SK-N-SH (cell line): ENCODE data around the gene ACTL7A. TPM values are rescaled to one million over a fixed set of nuclear protein-coding genes. Genes with fewer than 3 reads are reported as not detected.

Experiments used
- CTCF ChIA-PET: fragments of 300-600, 350-600 bp; formaldehyde crosslinking; extraction: SDS; loops from one replicate; lab custom pipeline; 2021; lab: Yijun Ruan, JAX
- POLR2A ChIA-PET: fragments of 350-600 bp; sonication (Branson Sonifier 250); formaldehyde crosslinking; extraction: SDS; loops from one replicate; lab custom pipeline; 2020; ENCODE audit warnings: antibody characterized with exemption, inconsistent platforms; lab: Yijun Ruan, JAX
- DNase-seq: peaks from one replicate; pipeline ENCODE4 v3.0.0; 2012
- H2AFZ ChIP-seq: fragments of 200-600 bp; sonication (generic); 2 replicates; pipeline ENCODE4 v1.8.1; 2016; ENCODE audit warnings: antibody characterized with exemption, mild to moderate bottlenecking, low read depth
- H3F3A ChIP-seq: fragments of 200-600 bp; sonication (generic); replicated peaks from 2 replicates; pipeline ENCODE3; 2016; ENCODE audit warnings: antibody characterized with exemption, mild to moderate bottlenecking; ENCODE audit not compliant: insufficient read depth
- H3K27ac ChIP-seq, 2 experiments: fragments of 200-500 bp in 1 of 2; fragments of 200-600 bp in 1 of 2; sonication (Bioruptor generic) in 1 of 2; sonication (generic), shearing (Covaris generic) in 1 of 2; 2 replicates each; pipeline versions ENCODE4 v1.5.1 to v1.6.1; 2014 to 2016; ENCODE audit warnings: low read depth in 2 of 2, inconsistent platforms in 1 of 2, low read length in 1 of 2, mild to moderate bottlenecking in 1 of 2, mixed read lengths in 1 of 2
- H3K27me3 ChIP-seq: fragments of 200-600 bp; sonication (generic), shearing (Covaris generic); 2 replicates; pipeline ENCODE4 v1.6.1; 2016; ENCODE audit warnings: mixed run types; ENCODE audit not compliant: insufficient read depth
- H3K36me3 ChIP-seq, 2 experiments: fragments of 200-500 bp in 1 of 2; fragments of 200-600 bp in 1 of 2; sonication (Bioruptor generic) in 1 of 2; sonication (generic) in 1 of 2; replicated peaks in 1 of 2; 2 replicates each; pipeline versions ENCODE3 to v1.5.1; 2014 to 2016; ENCODE audit warnings: low read length in 1 of 2, mild to moderate bottlenecking in 1 of 2; ENCODE audit not compliant: insufficient read depth in 2 of 2, control insufficient read depth in 1 of 2
- H3K4me1 ChIP-seq, 2 experiments: fragments of 200-500 bp in 1 of 2; fragments of 200-600 bp in 1 of 2; sonication (Bioruptor generic) in 1 of 2; sonication (generic), shearing (Covaris generic) in 1 of 2; 2 replicates each; pipeline versions ENCODE4 v1.5.1 to v1.6.1; 2014 to 2016; ENCODE audit warnings: low read depth in 1 of 2, low read length in 1 of 2, mixed run types in 1 of 2; ENCODE audit not compliant: insufficient read depth in 2 of 2, control insufficient read depth in 1 of 2
- H3K4me2 ChIP-seq: fragments of 200-600 bp; sonication (generic), shearing (Covaris generic); 2 replicates; pipeline ENCODE4 v1.6.1; 2017; ENCODE audit warnings: mixed run types
- H3K4me3 ChIP-seq, 2 experiments: fragments of 200-500 bp in 1 of 2; fragments of 200-600 bp in 1 of 2; sonication (Bioruptor generic) in 1 of 2; sonication (generic), shearing (Covaris generic) in 1 of 2; 2 replicates each; pipeline versions ENCODE4 v1.5.1 to v1.8.1; 2014 to 2016; ENCODE audit warnings: low read depth in 2 of 2, inconsistent platforms in 1 of 2, low read length in 1 of 2, mild to moderate bottlenecking in 1 of 2, mixed read lengths in 1 of 2, moderate library complexity in 1 of 2
- H3K79me2 ChIP-seq: fragments of 200-600 bp; sonication (generic); 2 replicates; pipeline ENCODE4 v1.8.1; 2017; ENCODE audit warnings: mild to moderate bottlenecking; ENCODE audit not compliant: insufficient read depth
- H3K9ac ChIP-seq: fragments of 200-600 bp; sonication (generic); 2 replicates; pipeline ENCODE4 v1.6.1; 2017; ENCODE audit warnings: mixed run types
- H3K9me2 ChIP-seq: fragments of 200-600 bp; sonication (generic); 2 replicates; pipeline ENCODE4 v1.6.1; 2017; ENCODE audit warnings: mixed run types
- H3K9me3 ChIP-seq: fragments of 200-600 bp; sonication (generic); 2 replicates; pipeline ENCODE4 v1.6.1; 2017; ENCODE audit warnings: mixed run types, mild to moderate bottlenecking, moderate library complexity
- H4K20me1 ChIP-seq: fragments of 200-600 bp; sonication (generic); 2 replicates; pipeline ENCODE4 v1.6.1; 2017; ENCODE audit warnings: mild to moderate bottlenecking, mixed run types; ENCODE audit not compliant: insufficient read depth
- EP300 ChIP-seq, 2 experiments: IDR thresholded peaks; 2 replicates each; pipeline versions ENCODE4 v1.4.0 to v1.6.1; 2012; ENCODE audit warnings: borderline replicate concordance in 1 of 2, low read depth in 1 of 2, low read length in 1 of 2
- EZH2phosphoT487 ChIP-seq: fragments of 200-600 bp; sonication (generic); IDR thresholded peaks from 2 replicates; pipeline ENCODE4 v1.6.1; 2017; ENCODE audit warnings: low read depth, mixed run types, mild to moderate bottlenecking, antibody characterized with exemption, moderate library complexity, borderline replicate concordance
- GATA2 ChIP-seq: sonication (generic); formaldehyde crosslinking; IDR thresholded peaks from 2 replicates; pipeline ENCODE4 v1.5.0; 2020; ENCODE audit warnings: mild to moderate bottlenecking, missing genetic modification reagents
- MEF2A ChIP-seq: IDR thresholded peaks from 2 replicates; pipeline ENCODE4 v1.4.0; 2012; ENCODE audit warnings: low read depth, borderline replicate concordance
- NRF1 ChIP-seq: IDR thresholded peaks from 2 replicates; pipeline ENCODE4 v1.6.1; 2012; ENCODE audit warnings: low read depth, mild to moderate bottlenecking, low read length
- POLR2AphosphoS5 ChIP-seq: IDR thresholded peaks from 2 replicates; pipeline ENCODE4 v1.6.1; 2012; ENCODE audit warnings: low read depth, low read length
- RAD21 ChIP-seq: IDR thresholded peaks from 2 replicates; pipeline ENCODE4 v1.6.1; 2012; ENCODE audit warnings: mild to moderate bottlenecking, low read length
- RCOR1 ChIP-seq: fragments of 150-350 bp; IDR thresholded peaks from 2 replicates; pipeline ENCODE4 v1.6.1; 2017; ENCODE audit warnings: antibody characterized with exemption, low read length
- REST ChIP-seq: IDR thresholded peaks from 2 replicates; pipeline ENCODE4 v1.6.1; 2012; ENCODE audit warnings: mild to moderate bottlenecking, low read depth, low read length, moderate library complexity
- RFX5 ChIP-seq: IDR thresholded peaks from 2 replicates; pipeline ENCODE4 v1.6.1; 2012; ENCODE audit warnings: mild to moderate bottlenecking, improper control_type of control experiment, low read length
- SIN3A ChIP-seq: IDR thresholded peaks from 2 replicates; pipeline ENCODE4 v1.6.1; 2012; ENCODE audit warnings: low read depth, mild to moderate bottlenecking, low read length, moderate library complexity, borderline replicate concordance
- TEAD4 ChIP-seq: IDR thresholded peaks from 2 replicates; pipeline ENCODE4 v1.4.0; 2012; ENCODE audit warnings: mild to moderate bottlenecking, borderline replicate concordance; ENCODE audit not compliant: insufficient read depth
- WGBS: methylation state at CpG from one replicate; pipeline ENCODE4 v1.1.6; 2017; ENCODE audit warnings: low lambda C conversion rate; 5-methylcytosine and 5-hydroxymethylcytosine counted together
- polyA plus RNA-seq, 3 experiments: library from polyadenylated mRNA; depleted of rRNA; stranded (reverse); fragments of >200 nt; gene quantifications; 2 replicates each; pipeline ENCODE4 v1.2.3, GENCODE V29; 2012
- TF ChIP-seq, protein P1 (sequence below): fragments of 150-350 bp; IDR thresholded peaks from 2 replicates; pipeline ENCODE4 v1.6.1; 2017; ENCODE audit warnings: antibody characterized with exemption, low read length, low read depth, borderline replicate concordance
- TF ChIP-seq, protein P2 (sequence below): IDR thresholded peaks from 2 replicates; pipeline ENCODE4; 2012
- TF ChIP-seq, protein P3 (sequence below): IDR thresholded peaks from 2 replicates; pipeline ENCODE4 v1.4.0; 2012; ENCODE audit warnings: low read depth
- TF ChIP-seq, protein P4 (sequence below): fragments of 150-350 bp; IDR thresholded peaks from 2 replicates; pipeline ENCODE4 v1.6.1; 2016; ENCODE audit warnings: mild to moderate bottlenecking, low read depth, low read length
- TF ChIP-seq, protein P5 (sequence below): fragments of 200-600 bp; sonication (generic); IDR thresholded peaks from 2 replicates; pipeline ENCODE4 v1.6.1; 2017; ENCODE audit warnings: antibody characterized with exemption, mild to moderate bottlenecking, moderate library complexity

Gene ACTL7A
- polyA plus RNA-seq, 1 of the 3 experiments (the other 2 are of a cell fraction) = not detected

- Histone ChIP-seq H3K36me3 (peaks cover 22 to 79% of the 10 kb centered on the region in 2 experiments), H3K4me3 (no peak overlapping the region), H2AFZ (no peak overlapping the region), H3K27me3 (no peaks in the 10 kb centered on the region), H3F3A (no peaks in the 10 kb centered on the region), H4K20me1 (no peaks in the 10 kb centered on the region), H3K4me1 (no peaks in the 10 kb centered on the region), H3K27ac (no peak overlapping the region), H3K4me2 (no peak overlapping the region), H3K79me2 (no peaks in the 10 kb centered on the region), H3K9ac (no peak overlapping the region), H3K9me3 (no peaks in the 10 kb centered on the region), H3K9me2 (no peaks in the 10 kb centered on the region)
- DNase-seq = no peak
- ChIA-PET CTCF (interaction anchor here (0.7 kb wide), 1 partner anchor 610 kb away, joined by 3 read pairs; no protein-coding TSS in a partner anchor), POLR2A (no interaction called here)
- TF ChIP-seq, protein P1, sequence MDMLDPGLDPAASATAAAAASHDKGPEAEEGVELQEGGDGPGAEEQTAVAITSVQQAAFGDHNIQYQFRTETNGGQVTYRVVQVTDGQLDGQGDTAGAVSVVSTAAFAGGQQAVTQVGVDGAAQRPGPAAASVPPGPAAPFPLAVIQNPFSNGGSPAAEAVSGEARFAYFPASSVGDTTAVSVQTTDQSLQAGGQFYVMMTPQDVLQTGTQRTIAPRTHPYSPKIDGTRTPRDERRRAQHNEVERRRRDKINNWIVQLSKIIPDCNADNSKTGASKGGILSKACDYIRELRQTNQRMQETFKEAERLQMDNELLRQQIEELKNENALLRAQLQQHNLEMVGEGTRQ = no peak
Measured at GRCh38 chr9:108910402-108910801, 48.3 kb downstream of the ACTL7A start.

GRCh38 chr9:108910914-108911313 is 48.8 kb downstream of the ACTL7A start:
- H3K9me3 ChIP-seq = no peaks in the 10 kb centered on the region
- no peaks in the 10 kb centered on the region for H3F3A ChIP-seq
- no peaks in the 10 kb centered on the region for H3K4me1 ChIP-seq
- H4K20me1 ChIP-seq = no peaks in the 10 kb centered on the region
- ChIA-PET CTCF (interaction anchor here (0.7 kb wide), 1 partner anchor 609 kb away, joined by 3 read pairs; no protein-coding TSS in a partner anchor), POLR2A (no interaction called here)
- no peak overlapping the region for H3K4me3 ChIP-seq
- H3K4me2 ChIP-seq = no peak overlapping the region
- no peak overlapping the region for H3K27ac ChIP-seq
- H3K27me3 ChIP-seq = no peaks in the 10 kb centered on the region
- WGBS = 100% methylated on average over 2 of the region's 2 CpGs
- no peaks in the 10 kb centered on the region for H3K9me2 ChIP-seq
- DNase-seq = no peak
- H3K36me3 ChIP-seq = peaks cover 22 to 80% of the 10 kb centered on the region in 2 experiments
- H2AFZ ChIP-seq = no peak overlapping the region
- no peak overlapping the region for H3K9ac ChIP-seq
- no peaks in the 10 kb centered on the region for H3K79me2 ChIP-seq
- no peak for TF ChIP-seq RAD21
- no peak for TF ChIP-seq POLR2AphosphoS5
- TF ChIP-seq, protein P2, sequence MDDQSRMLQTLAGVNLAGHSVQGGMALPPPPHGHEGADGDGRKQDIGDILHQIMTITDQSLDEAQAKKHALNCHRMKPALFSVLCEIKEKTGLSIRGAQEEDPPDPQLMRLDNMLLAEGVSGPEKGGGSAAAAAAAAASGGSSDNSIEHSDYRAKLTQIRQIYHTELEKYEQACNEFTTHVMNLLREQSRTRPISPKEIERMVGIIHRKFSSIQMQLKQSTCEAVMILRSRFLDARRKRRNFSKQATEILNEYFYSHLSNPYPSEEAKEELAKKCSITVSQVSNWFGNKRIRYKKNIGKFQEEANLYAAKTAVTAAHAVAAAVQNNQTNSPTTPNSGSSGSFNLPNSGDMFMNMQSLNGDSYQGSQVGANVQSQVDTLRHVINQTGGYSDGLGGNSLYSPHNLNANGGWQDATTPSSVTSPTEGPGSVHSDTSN = no peak
- TF ChIP-seq TEAD4 = no peak
- no peak for TF ChIP-seq MEF2A
- TF ChIP-seq GATA2 = no peak
- no peak for TF ChIP-seq SIN3A
- TF ChIP-seq EP300 (IDR thresholded peaks at IDR 0.05; ENCODE audit: borderline replicate concordance in 1 of 2, low read depth in 1 of 2, low read length in 1 of 2) = no peak
- TF ChIP-seq, protein P3, sequence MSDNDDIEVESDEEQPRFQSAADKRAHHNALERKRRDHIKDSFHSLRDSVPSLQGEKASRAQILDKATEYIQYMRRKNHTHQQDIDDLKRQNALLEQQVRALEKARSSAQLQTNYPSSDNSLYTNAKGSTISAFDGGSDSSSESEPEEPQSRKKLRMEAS = no peak
- no peak for TF ChIP-seq RFX5
- TF ChIP-seq, protein P1 = no peak
- no peak for TF ChIP-seq EZH2phosphoT487
- no peak for TF ChIP-seq RCOR1
- TF ChIP-seq, protein P4, sequence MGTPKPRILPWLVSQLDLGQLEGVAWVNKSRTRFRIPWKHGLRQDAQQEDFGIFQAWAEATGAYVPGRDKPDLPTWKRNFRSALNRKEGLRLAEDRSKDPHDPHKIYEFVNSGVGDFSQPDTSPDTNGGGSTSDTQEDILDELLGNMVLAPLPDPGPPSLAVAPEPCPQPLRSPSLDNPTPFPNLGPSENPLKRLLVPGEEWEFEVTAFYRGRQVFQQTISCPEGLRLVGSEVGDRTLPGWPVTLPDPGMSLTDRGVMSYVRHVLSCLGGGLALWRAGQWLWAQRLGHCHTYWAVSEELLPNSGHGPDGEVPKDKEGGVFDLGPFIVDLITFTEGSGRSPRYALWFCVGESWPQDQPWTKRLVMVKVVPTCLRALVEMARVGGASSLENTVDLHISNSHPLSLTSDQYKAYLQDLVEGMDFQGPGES = no peak
- TF ChIP-seq NRF1 = no peak
- TF ChIP-seq REST = no peak
- TF ChIP-seq, protein P5, sequence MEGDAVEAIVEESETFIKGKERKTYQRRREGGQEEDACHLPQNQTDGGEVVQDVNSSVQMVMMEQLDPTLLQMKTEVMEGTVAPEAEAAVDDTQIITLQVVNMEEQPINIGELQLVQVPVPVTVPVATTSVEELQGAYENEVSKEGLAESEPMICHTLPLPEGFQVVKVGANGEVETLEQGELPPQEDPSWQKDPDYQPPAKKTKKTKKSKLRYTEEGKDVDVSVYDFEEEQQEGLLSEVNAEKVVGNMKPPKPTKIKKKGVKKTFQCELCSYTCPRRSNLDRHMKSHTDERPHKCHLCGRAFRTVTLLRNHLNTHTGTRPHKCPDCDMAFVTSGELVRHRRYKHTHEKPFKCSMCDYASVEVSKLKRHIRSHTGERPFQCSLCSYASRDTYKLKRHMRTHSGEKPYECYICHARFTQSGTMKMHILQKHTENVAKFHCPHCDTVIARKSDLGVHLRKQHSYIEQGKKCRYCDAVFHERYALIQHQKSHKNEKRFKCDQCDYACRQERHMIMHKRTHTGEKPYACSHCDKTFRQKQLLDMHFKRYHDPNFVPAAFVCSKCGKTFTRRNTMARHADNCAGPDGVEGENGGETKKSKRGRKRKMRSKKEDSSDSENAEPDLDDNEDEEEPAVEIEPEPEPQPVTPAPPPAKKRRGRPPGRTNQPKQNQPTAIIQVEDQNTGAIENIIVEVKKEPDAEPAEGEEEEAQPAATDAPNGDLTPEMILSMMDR = no peak
